Ectodermal cell (in vitro differentiated cells): Measurements from ENCODE around the gene ZNF619.

Experiments
- H3K27ac ChIP-seq: 2 replicates; pipeline ENCODE4 v1.7.0; 2013; ENCODE audit warnings: mild to moderate bottlenecking, low read depth, low read length; ENCODE audit not compliant: insufficient read depth, poor library complexity, severe bottlenecking
- H3K27me3 ChIP-seq: 2 replicates; pipeline ENCODE4 v1.7.0; 2013; ENCODE audit warnings: mild to moderate bottlenecking, low read length; ENCODE audit not compliant: insufficient read depth, control insufficient read depth, poor library complexity, severe bottlenecking
- H3K36me3 ChIP-seq: one replicate; pipeline ENCODE4 v1.7.0; 2013; ENCODE audit warnings: low read length; ENCODE audit not compliant: control insufficient read depth, insufficient read depth
- H3K4me1 ChIP-seq: one replicate; pipeline ENCODE4 v1.7.0; 2013; ENCODE audit warnings: low read length; ENCODE audit not compliant: control insufficient read depth, insufficient read depth
- H3K4me3 ChIP-seq: 2 replicates; pipeline ENCODE4 v1.7.0; 2013; ENCODE audit warnings: low read depth, low read length, control low read depth; ENCODE audit not compliant: insufficient read depth
- H3K9me3 ChIP-seq: 2 replicates; pipeline ENCODE4 v1.7.0; 2013; ENCODE audit warnings: mild to moderate bottlenecking, low read length, moderate library complexity; ENCODE audit not compliant: control insufficient read depth
- WGBS, 2 experiments: methylation state at CpG; one replicate each; pipeline ENCODE4 v1.1.7; 2013; ENCODE audit warnings: missing lambda C conversion rate in 2 of 2; 5-methylcytosine and 5-hydroxymethylcytosine counted together

The ZNF619 gene

DNA sequence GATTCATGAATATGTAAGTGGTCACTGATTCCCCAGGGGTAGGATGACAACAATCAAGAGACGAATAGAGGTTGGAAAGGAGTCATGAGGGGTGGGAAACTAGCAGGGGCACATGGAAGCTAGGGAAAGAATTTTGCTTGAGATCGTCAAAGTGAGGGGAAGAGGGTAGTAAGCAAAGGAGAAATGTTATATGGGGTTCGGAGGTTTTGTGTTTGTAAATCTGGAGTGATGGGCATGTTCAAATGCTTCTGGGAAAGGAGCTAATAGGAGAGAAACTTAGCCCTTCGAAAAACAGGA, 11.9 kb upstream of the ZNF619 start:
- Histone ChIP-seq H3K4me1 (no peaks in the 10 kb centered on the region), H3K36me3 (peaks cover 31% of the 10 kb centered on the region), H3K27me3 (no peaks in the 10 kb centered on the region), H3K4me3 (no peak overlapping the region), H3K27ac (no peak overlapping the region), H3K9me3 (no peaks in the 10 kb centered on the region)
- WGBS, 2 experiments: 82 to 85% methylated on average over 4 of the region's 4 CpGs

DNA sequence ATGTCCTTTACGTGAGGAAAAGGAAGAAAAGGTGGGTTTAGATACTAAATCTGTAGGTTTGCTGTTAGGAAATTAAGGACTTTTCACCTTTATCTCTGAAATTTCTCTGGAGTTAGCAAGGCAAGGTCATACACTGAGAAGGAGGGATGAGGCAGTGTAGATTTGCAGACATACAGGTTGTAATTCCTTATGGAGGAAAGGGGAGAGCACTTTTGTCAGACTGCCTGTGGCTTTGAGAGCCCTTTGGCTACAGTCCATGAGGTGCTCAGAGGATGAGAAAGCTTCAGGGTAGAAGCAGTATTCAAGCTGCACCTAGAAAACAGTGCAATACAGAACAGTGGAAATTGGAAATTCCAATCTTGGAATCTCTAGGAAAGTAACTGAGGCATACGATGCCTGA, 11.5 kb upstream of the ZNF619 start:
- H3K9me3 ChIP-seq: no peaks in the 10 kb centered on the region
- WGBS, 2 experiments: 90 to 93% methylated on average over 2 of the region's 2 CpGs
- no peaks in the 10 kb centered on the region for H3K27me3 ChIP-seq
- no peak overlapping the region for H3K27ac ChIP-seq
- H3K4me3 ChIP-seq: no peak overlapping the region
- peaks cover 27% of the 10 kb centered on the region for H3K36me3 ChIP-seq
- no peaks in the 10 kb centered on the region for H3K4me1 ChIP-seq

DNA sequence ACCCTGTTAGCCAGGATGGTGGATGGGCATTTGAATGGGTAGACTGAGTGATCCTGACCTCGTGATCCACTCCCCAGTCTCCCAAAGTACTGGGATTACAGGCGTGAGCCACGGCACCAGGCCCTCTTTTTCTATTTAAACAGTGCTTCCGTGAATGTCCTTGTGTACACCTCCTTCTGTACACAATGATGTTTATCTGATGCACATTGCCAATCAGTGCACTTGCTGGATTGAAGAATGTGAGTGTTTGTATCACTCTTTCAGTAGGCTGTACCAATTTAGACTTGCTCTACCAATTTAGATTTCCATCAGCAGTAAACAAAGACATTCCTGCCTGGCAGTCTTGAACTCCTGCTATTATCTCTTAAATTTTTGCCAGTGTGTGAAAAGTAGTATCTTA, 8.9 kb upstream of the ZNF619 start:
- H3K27ac ChIP-seq: no peak overlapping the region
- H3K9me3 ChIP-seq: no peaks in the 10 kb centered on the region
- 92 to 94% methylated on average over 4 of the region's 4 CpGs for WGBS, 2 experiments
- no peaks in the 10 kb centered on the region for H3K4me1 ChIP-seq
- H3K4me3 ChIP-seq: no peak overlapping the region
- no peaks in the 10 kb centered on the region for H3K27me3 ChIP-seq
- peaks cover 12% of the 10 kb centered on the region for H3K36me3 ChIP-seq

DNA sequence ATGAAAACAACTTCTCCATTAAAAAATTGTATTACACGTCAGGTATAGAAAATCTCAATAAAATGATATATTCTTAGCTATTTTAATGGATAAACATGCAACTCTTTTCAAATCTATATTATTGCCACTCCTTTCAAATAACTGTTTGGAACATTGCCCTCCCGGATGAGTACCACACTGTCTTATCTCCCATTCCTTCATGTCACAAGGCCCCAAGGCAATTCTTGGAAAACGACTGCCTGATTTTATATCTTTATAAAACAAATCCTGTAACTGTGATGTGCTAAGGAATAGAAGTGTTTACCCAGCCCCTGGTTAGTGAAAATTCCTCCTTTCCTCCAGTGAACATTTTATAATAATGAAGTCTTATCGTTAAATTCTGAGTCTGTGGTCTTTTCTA, 6.2 kb upstream of the ZNF619 start:
- 71 to 98% methylated on average over 1 to 2 of the region's 4 CpGs for WGBS, 2 experiments
- no peaks in the 10 kb centered on the region for H3K27me3 ChIP-seq
- H3K4me3 ChIP-seq: no peak overlapping the region
- no peaks in the 10 kb centered on the region for H3K9me3 ChIP-seq
- H3K4me1 ChIP-seq: no peaks in the 10 kb centered on the region
- no peak overlapping the region for H3K27ac ChIP-seq
- no peaks in the 10 kb centered on the region for H3K36me3 ChIP-seq

DNA sequence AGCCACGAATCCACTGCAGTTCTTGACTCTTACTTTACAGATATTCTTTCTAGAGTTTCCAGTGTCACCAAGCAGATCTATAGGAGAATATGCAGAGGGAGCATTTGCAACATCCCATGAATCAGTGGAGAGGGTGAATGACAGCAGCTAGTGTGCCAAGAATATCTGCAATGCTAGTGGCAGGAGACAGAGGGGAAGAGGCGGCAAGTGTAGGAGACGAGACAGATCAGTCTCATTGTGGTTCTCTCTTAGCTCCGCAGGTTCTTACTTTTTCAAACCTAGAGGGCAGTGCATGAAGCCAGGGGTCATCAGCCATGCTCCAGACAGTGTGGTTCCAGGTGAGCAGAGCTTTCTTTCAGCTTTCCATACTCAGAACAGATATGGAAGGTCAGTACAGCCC, 744 bp downstream of the ZNF619 start:
- Histone ChIP-seq H3K36me3 (no peaks in the 10 kb centered on the region), H3K27ac (no peak overlapping the region), H3K9me3 (no peaks in the 10 kb centered on the region), H3K27me3 (no peaks in the 10 kb centered on the region), H3K4me3 (peak overlapping the region; percentile 44), H3K4me1 (no peaks in the 10 kb centered on the region)
- WGBS, 2 experiments: 86 to 88% methylated on average over 4 of the region's 4 CpGs

DNA sequence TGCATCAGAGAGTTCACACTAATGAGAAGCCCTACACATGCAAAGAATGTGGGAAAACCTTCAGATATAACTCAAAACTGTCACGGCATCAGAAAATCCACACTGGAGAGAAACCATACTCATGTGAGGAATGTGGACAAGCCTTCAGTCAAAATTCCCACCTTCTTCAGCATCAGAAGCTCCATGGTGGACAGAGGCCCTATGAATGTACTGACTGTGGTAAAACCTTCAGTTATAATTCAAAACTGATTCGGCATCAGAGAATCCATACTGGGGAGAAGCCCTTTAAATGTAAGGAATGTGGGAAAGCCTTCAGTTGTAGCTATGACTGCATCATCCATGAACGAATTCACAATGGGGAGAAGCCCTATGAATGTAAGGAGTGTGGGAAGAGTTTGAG, 10.2 kb downstream of the ZNF619 start:
- H3K27ac ChIP-seq: no peak overlapping the region
- H3K27me3 ChIP-seq: no peaks in the 10 kb centered on the region
- WGBS, 2 experiments: 96 to 98% methylated on average over 3 of the region's 3 CpGs
- H3K9me3 ChIP-seq: no peaks in the 10 kb centered on the region
- H3K36me3 ChIP-seq: no peaks in the 10 kb centered on the region
- no peak overlapping the region for H3K4me3 ChIP-seq
- no peaks in the 10 kb centered on the region for H3K4me1 ChIP-seq

DNA sequence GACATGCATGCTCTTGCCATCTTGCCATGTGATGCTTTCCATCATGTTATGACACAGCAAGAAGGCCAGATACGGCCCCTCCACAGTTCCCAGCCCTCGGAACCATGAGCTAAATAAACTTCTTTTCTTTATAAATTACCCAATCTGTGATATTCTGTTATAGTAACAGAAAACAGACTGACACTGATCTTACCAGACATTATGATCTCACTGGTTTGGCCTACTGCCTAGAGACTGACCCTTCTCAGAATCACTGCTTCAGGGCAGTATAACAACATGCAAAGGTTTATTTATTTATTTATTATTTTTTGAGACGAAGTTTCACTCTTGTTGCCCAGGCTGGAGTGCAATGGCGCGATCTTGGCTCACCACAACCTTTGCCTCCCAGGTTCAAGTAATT, 14.0 kb downstream of the ZNF619 start:
- H3K4me1 ChIP-seq: no peaks in the 10 kb centered on the region
- H3K9me3 ChIP-seq: no peaks in the 10 kb centered on the region
- H3K27ac ChIP-seq: no peak overlapping the region
- no peak overlapping the region for H3K4me3 ChIP-seq
- no peaks in the 10 kb centered on the region for H3K27me3 ChIP-seq
- 79 to 85% methylated on average over 2 to 5 of the region's 5 CpGs for WGBS, 2 experiments
- no peaks in the 10 kb centered on the region for H3K36me3 ChIP-seq

GRCh38 chr3:40494698-40495097, 17.8 kb downstream of the ZNF619 start:
- no peak overlapping the region for H3K4me3 ChIP-seq
- 66 to 71% methylated on average over 2 of the region's 2 CpGs for WGBS, 2 experiments
- H3K27ac ChIP-seq: no peak overlapping the region
- no peaks in the 10 kb centered on the region for H3K27me3 ChIP-seq
- H3K4me1 ChIP-seq: no peaks in the 10 kb centered on the region
- H3K36me3 ChIP-seq: no peaks in the 10 kb centered on the region
- H3K9me3 ChIP-seq: no peaks in the 10 kb centered on the region

DNA sequence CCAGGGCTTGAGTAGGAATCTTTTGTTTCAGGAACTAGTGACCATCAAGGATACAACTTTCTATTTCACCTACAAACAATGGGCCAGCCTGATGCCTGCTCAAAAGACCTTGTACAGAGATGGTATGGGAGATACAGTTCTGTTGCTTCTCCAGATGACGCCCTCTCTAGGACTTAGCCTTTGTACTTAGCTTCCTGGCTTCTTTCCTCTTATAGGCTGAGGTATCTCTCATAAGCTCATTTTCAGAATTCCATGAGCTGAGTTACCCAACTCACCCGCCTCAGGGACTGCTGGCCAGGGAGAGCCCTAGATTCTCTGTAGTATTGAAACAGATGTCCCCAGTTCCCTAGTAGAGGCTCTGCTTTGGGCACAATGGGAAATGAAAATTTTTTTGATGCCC, 20.4 kb downstream of the ZNF619 start:
- Histone ChIP-seq H3K36me3 (no peaks in the 10 kb centered on the region), H3K27me3 (no peaks in the 10 kb centered on the region), H3K4me1 (no peaks in the 10 kb centered on the region), H3K4me3 (no peak overlapping the region), H3K27ac (no peak overlapping the region), H3K9me3 (no peaks in the 10 kb centered on the region)
- WGBS, 2 experiments: 85 to 98% methylated on average over 2 of the region's 2 CpGs

DNA sequence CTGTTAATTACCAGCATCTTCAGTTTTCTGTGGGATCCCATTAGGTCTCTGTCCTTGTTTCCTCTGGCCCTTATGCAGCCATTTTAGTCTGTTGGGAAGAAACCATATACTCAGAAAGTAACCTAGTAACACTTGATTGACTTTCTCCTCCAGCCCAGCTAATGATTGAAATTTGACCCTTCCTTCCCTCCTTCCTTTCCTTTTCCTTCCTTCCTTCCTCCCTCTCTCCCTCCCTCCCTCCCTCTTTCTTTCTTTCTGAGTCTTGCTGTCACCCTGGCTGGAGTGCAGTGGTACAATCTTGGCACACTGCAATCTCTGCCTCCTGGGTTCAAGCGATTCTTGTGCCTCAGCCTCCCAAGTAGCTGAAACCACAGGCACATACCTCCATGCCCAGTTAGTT, 23.0 kb downstream of the ZNF619 start:
- no peaks in the 10 kb centered on the region for H3K36me3 ChIP-seq
- H3K27me3 ChIP-seq: no peaks in the 10 kb centered on the region
- H3K4me1 ChIP-seq: no peaks in the 10 kb centered on the region
- 94 to 95% methylated on average over 1 of the region's 1 CpG for WGBS, 2 experiments
- no peak overlapping the region for H3K4me3 ChIP-seq
- H3K27ac ChIP-seq: no peak overlapping the region
- H3K9me3 ChIP-seq: no peaks in the 10 kb centered on the region

GRCh38 chr3:40502034-40502433, 25.1 kb downstream of the ZNF619 start:
- Histone ChIP-seq H3K4me3 (no peak overlapping the region), H3K27ac (no peak overlapping the region), H3K9me3 (no peaks in the 10 kb centered on the region), H3K36me3 (no peaks in the 10 kb centered on the region), H3K4me1 (peaks cover 3% of the 10 kb centered on the region), H3K27me3 (no peaks in the 10 kb centered on the region)
- 88 to 100% methylated on average over 1 to 2 of the region's 2 CpGs for WGBS, 2 experiments
